Vagina (tissue), 2 donors: ENCODE results near the gene HSD17B13. TPM values are rescaled to one million over a fixed set of nuclear protein-coding genes. Genes with fewer than 3 reads are reported as not detected.

Source experiments
- DNase-seq, 2 donors: peaks; one replicate each; pipeline ENCODE4 v3.0.0-alpha.2; 2017; ENCODE audit errors: extremely low spot score in 2 of 2
- H3K27ac ChIP-seq: fragments of 200-600 bp; sonication (generic); one replicate; pipeline ENCODE4 v1.5.1; 2019
- H3K27me3 ChIP-seq: fragments of 200-600 bp; sonication (generic); one replicate; pipeline ENCODE4 v1.5.1; 2019
- H3K36me3 ChIP-seq, 2 donors: fragments of 200-600 bp; sonication (generic); one replicate each; pipeline ENCODE4 v1.5.1; 2017 to 2019
- H3K4me1 ChIP-seq: fragments of 200-600 bp; sonication (generic); one replicate; pipeline ENCODE4 v1.5.1; 2019
- H3K4me3 ChIP-seq, 2 donors: fragments of 200-600 bp; sonication (generic); 1 replicate in 1 of 2; 2 replicates in 1 of 2; pipeline ENCODE4 v1.5.1; 2016 to 2019
- H3K9me3 ChIP-seq: fragments of 200-600 bp; sonication (generic); one replicate; pipeline ENCODE4 v1.5.1; 2019
- CTCF ChIP-seq, 3 experiments: fragments of 450-650 bp in 2 of 3; fragments of 200-600 bp in 1 of 3; sonication (generic) in 1 of 3; IDR thresholded peaks; one replicate each; pipeline ENCODE4 v1.5.1; 2017 to 2019; ENCODE audit warnings: antibody characterized with exemption in 3 of 3, mild to moderate bottlenecking in 2 of 3, moderate library complexity in 2 of 3
- POLR2A ChIP-seq, 2 donors: fragments of 450-650 bp; IDR thresholded peaks; one replicate each; pipeline ENCODE4 v1.6.1; 2017; ENCODE audit warnings: antibody characterized with exemption in 2 of 2, mild to moderate bottlenecking in 2 of 2, moderate library complexity in 2 of 2
- POLR2AphosphoS5 ChIP-seq, 2 donors: sonication (generic); formaldehyde crosslinking; IDR thresholded peaks; one replicate each; pipeline ENCODE4 v1.9.0; 2017; ENCODE audit warnings: antibody characterized with exemption in 2 of 2, mild to moderate bottlenecking in 2 of 2, low read depth in 1 of 2; ENCODE audit not compliant: insufficient read depth in 1 of 2
- intact Hi-C: fragments of 100-400 bp; cut with DNase I; formaldehyde crosslinking; loops from one replicate; pipeline ENCODE4 v1.15.1; 2023
- total RNA-seq: library from RNA; depleted of rRNA; stranded (reverse); fragments of >200 nt; gene quantifications from one replicate; pipeline ENCODE4 v1.2.3, GENCODE V29; 2016

Gene HSD17B13
- total RNA-seq, 1 donor from 2014 or later: 23.8 TPM

- no peaks in the 10 kb centered on the region for H3K27me3 ChIP-seq
- no peaks in the 10 kb centered on the region for H3K4me1 ChIP-seq
- TF ChIP-seq POLR2AphosphoS5 (IDR thresholded peaks at IDR 0.05; ENCODE audit: insufficient read depth in 1 of 2, low read depth in 1 of 2) (no peak), POLR2A (IDR thresholded peaks at IDR 0.05) (no peak), CTCF (IDR thresholded peaks at IDR 0.05) (peak in 1 of 3 experiments; percentile 55)
- H3K36me3 ChIP-seq: no peaks in the 10 kb centered on the region
- H3K27ac ChIP-seq: no peak overlapping the region
- intact Hi-C loops: no loop called here
- no peak overlapping the region for H3K4me3 ChIP-seq
- H3K9me3 ChIP-seq: no peaks in the 10 kb centered on the region
- no peak for DNase-seq
Measured at GRCh38 chr4:87270144-87270543, 52.5 kb downstream of the HSD17B13 start.

- no peak for TF ChIP-seq POLR2A (IDR thresholded peaks at IDR 0.05)
- no peak for TF ChIP-seq CTCF (IDR thresholded peaks at IDR 0.05)
- no peak for TF ChIP-seq POLR2AphosphoS5 (IDR thresholded peaks at IDR 0.05; ENCODE audit: insufficient read depth in 1 of 2, low read depth in 1 of 2)
- H3K4me3 ChIP-seq: no peak overlapping the region
- intact Hi-C loops: no loop called here
- H3K4me1 ChIP-seq: no peaks in the 10 kb centered on the region
- H3K27me3 ChIP-seq: no peaks in the 10 kb centered on the region
- no peaks in the 10 kb centered on the region for H3K36me3 ChIP-seq
- DNase-seq: no peak
- no peaks in the 10 kb centered on the region for H3K9me3 ChIP-seq
- no peak overlapping the region for H3K27ac ChIP-seq
Measured at GRCh38 chr4:87268411-87268810, 54.3 kb downstream of the HSD17B13 start.

- Histone ChIP-seq H3K9me3 (no peaks in the 10 kb centered on the region), H3K4me1 (no peaks in the 10 kb centered on the region), H3K4me3 (no peak overlapping the region), H3K36me3 (no peaks in the 10 kb centered on the region), H3K27me3 (no peaks in the 10 kb centered on the region), H3K27ac (no peak overlapping the region)
- TF ChIP-seq CTCF (IDR thresholded peaks at IDR 0.05) (no peak), POLR2A (IDR thresholded peaks at IDR 0.05) (no peak), POLR2AphosphoS5 (IDR thresholded peaks at IDR 0.05; ENCODE audit: insufficient read depth in 1 of 2, low read depth in 1 of 2) (no peak)
- intact Hi-C loops: no loop called here
- no peak for DNase-seq
Measured at GRCh38 chr4:87266986-87267385, 55.7 kb downstream of the HSD17B13 start.

- Histone ChIP-seq H3K4me1 (peaks cover 3% of the 10 kb centered on the region), H3K27ac (no peak overlapping the region)
Measured at GRCh38 chr4:87262886-87263285, 59.8 kb downstream of the HSD17B13 start.

More at GRCh38 chr4:87262886-87263285, 59.8 kb downstream of the HSD17B13 start:
- H3K9me3 ChIP-seq: no peaks in the 10 kb centered on the region
- H3K36me3 ChIP-seq: no peaks in the 10 kb centered on the region
- intact Hi-C loops: no loop called here
- H3K27me3 ChIP-seq: no peaks in the 10 kb centered on the region
- TF ChIP-seq POLR2AphosphoS5 (IDR thresholded peaks at IDR 0.05; ENCODE audit: insufficient read depth in 1 of 2, low read depth in 1 of 2) (no peak), POLR2A (IDR thresholded peaks at IDR 0.05) (no peak), CTCF (IDR thresholded peaks at IDR 0.05) (no peak)
- no peak overlapping the region for H3K4me3 ChIP-seq
- no peak for DNase-seq
